A549 (cell line): Measurements from ENCODE around the gene CELF3. TPM values are rescaled to one million over a fixed set of nuclear protein-coding genes. Genes with fewer than 3 reads are reported as not detected.

Source experiments
- ATAC-seq, 2 experiments: fragments of 200-7000 bp in 1 of 2; fragments of >200 bp in 1 of 2; cut with Nextera tagmentation in 1 of 2; cut with Tn5 transposase in 1 of 2; 3 replicates each; pipeline versions ENCODE4 v1.8.0 to v1.9.1; 2018 to 2020; ENCODE audit warnings: mild to moderate bottlenecking in 1 of 2, moderate library complexity in 1 of 2
- CTCF ChIA-PET: fragments of 300-600 bp; sonication (Branson Sonifier 250); formaldehyde crosslinking; extraction: SDS; loops from one replicate; lab custom pipeline; 2021; ENCODE audit warnings: antibody characterized with exemption, inconsistent platforms; lab: Yijun Ruan, JAX
- POLR2A ChIA-PET: fragments of 350-600 bp; formaldehyde crosslinking; extraction: SDS; loops from one replicate; lab custom pipeline; 2021; ENCODE audit warnings: antibody characterized with exemption, inconsistent platforms; lab: Yijun Ruan, JAX
- DNase-seq, 2 experiments: peaks; one replicate each; pipeline versions ENCODE4 v3.0.0 to v3.0.0-alpha.2; 2011 to 2016; ENCODE audit warnings: low read depth in 1 of 2, low spot score in 1 of 2
- FAIRE-seq: peaks from 2 replicates; lab custom pipeline; 2011; peaks lifted over from hg19 to GRCh38; lab: Jason Lieb, UNC
- H3K27ac ChIP-seq, 2 experiments: fragments of >200 bp; sonication (Bioruptor Twin); formaldehyde crosslinking; 3 replicates each; pipeline ENCODE4 v1.5.1; 2016 to 2017
- H3K4me1 ChIP-seq: fragments of >200 bp; sonication (Bioruptor Twin); formaldehyde crosslinking; 3 replicates; pipeline ENCODE4 v1.6.1; 2016
- H3K4me2 ChIP-seq: fragments of >200 bp; sonication (Bioruptor Twin); formaldehyde crosslinking; 3 replicates; pipeline ENCODE4 v1.6.1; 2016
- H3K4me3 ChIP-seq: fragments of >200 bp; sonication (Bioruptor Twin); formaldehyde crosslinking; 3 replicates; pipeline ENCODE4 v1.5.1; 2016
- H3K9me3 ChIP-seq: fragments of >200 bp; sonication (Bioruptor Twin); formaldehyde crosslinking; 3 replicates; pipeline ENCODE4 v1.6.1; 2016
- CEBPB ChIP-seq, 2 experiments: fragments of >200 bp in 1 of 2; sonication (Bioruptor Twin) in 1 of 2; formaldehyde crosslinking in 1 of 2; IDR thresholded peaks; 2 replicates each; pipeline ENCODE4 v1.6.1; 2012 to 2016
- CHD2 ChIP-seq: fragments of 150-350 bp; IDR thresholded peaks from 2 replicates; pipeline ENCODE4 v1.6.1; 2014; ENCODE audit warnings: low read length; ENCODE audit not compliant: partially characterized antibody
- CTCF ChIP-seq: fragments of >200 bp; sonication (Bioruptor Twin); formaldehyde crosslinking; IDR thresholded peaks from 3 replicates; pipeline ENCODE4 v1.5.1; 2016
- EHF ChIP-seq: fragments of 250-450 bp; sonication (Bioruptor Pico); IDR thresholded peaks from 2 replicates; pipeline ENCODE4 v1.5.0; 2020; ENCODE audit warnings: mild to moderate bottlenecking
- EHMT2 ChIP-seq: fragments of 200-600 bp; sonication (generic); IDR thresholded peaks from 2 replicates; pipeline ENCODE4 v1.6.1; 2016; ENCODE audit warnings: antibody characterized with exemption, low read depth, mild to moderate bottlenecking, moderate library complexity
- ELK1 ChIP-seq: fragments of 150-350 bp; IDR thresholded peaks from 2 replicates; pipeline ENCODE4 v1.6.1; 2014; ENCODE audit warnings: low read depth, mild to moderate bottlenecking, low read length
- ESRRA ChIP-seq: fragments of 150-350 bp; IDR thresholded peaks from 2 replicates; pipeline ENCODE4 v1.6.1; 2014; ENCODE audit warnings: mild to moderate bottlenecking, low read length, borderline replicate concordance
- FOXS1 ChIP-seq: fragments of 250-450 bp; sonication (Bioruptor Pico); IDR thresholded peaks from 2 replicates; pipeline ENCODE4 v1.5.0; 2020; ENCODE audit warnings: mild to moderate bottlenecking, moderate library complexity
- HDAC2 ChIP-seq: fragments of 200-600 bp; sonication (generic); IDR thresholded peaks from 2 replicates; pipeline ENCODE4 v1.6.1; 2016
- HOXB13 ChIP-seq: fragments of 250-450 bp; sonication (Bioruptor Pico); IDR thresholded peaks from 2 replicates; pipeline ENCODE4 v1.5.0; 2020; ENCODE audit warnings: low read depth, mild to moderate bottlenecking, moderate library complexity
- JUNB ChIP-seq: fragments of >200 bp; sonication (Bioruptor Twin); formaldehyde crosslinking; IDR thresholded peaks from 2 replicates; pipeline ENCODE4 v1.6.1; 2016
- KDM5A ChIP-seq: fragments of 200-600 bp; sonication (generic); IDR thresholded peaks from 2 replicates; pipeline ENCODE4 v1.6.1; 2016; ENCODE audit warnings: antibody characterized with exemption, mild to moderate bottlenecking
- MAFK ChIP-seq: fragments of 450-650 bp; IDR thresholded peaks from 2 replicates; pipeline ENCODE4 v1.6.1; 2014; ENCODE audit not compliant: partially characterized antibody
- MAX ChIP-seq: IDR thresholded peaks from 2 replicates; pipeline ENCODE4 v1.6.1; 2012
- MAZ ChIP-seq: fragments of 150-350 bp; IDR thresholded peaks from 2 replicates; pipeline ENCODE4 v1.6.1; 2014; ENCODE audit warnings: antibody characterized with exemption, low read depth, low read length, borderline replicate concordance
- MYC ChIP-seq: IDR thresholded peaks from 2 replicates; pipeline ENCODE4 v1.6.1; 2012; ENCODE audit warnings: mild to moderate bottlenecking, inconsistent platforms, low read length, improper control_type of control experiment, borderline replicate concordance
- NPAS2 ChIP-seq: fragments of 250-450 bp; sonication (Bioruptor Pico); IDR thresholded peaks from 2 replicates; pipeline ENCODE4 v1.8.0; 2022; ENCODE audit warnings: mild to moderate bottlenecking, moderate library complexity, borderline replicate concordance
- POLR2AphosphoS2 ChIP-seq: conservative IDR thresholded peaks from 2 replicates; pipeline ENCODE4 v1.6.1; 2012; ENCODE audit warnings: low read length, improper control_type of control experiment, inconsistent platforms
- RARB ChIP-seq: fragments of 250-450 bp; sonication (Bioruptor Pico); IDR thresholded peaks from 2 replicates; pipeline ENCODE4 v1.8.0; 2021; ENCODE audit warnings: mild to moderate bottlenecking, moderate library complexity
- REST ChIP-seq: fragments of 200-600 bp; sonication (generic); IDR thresholded peaks from 2 replicates; pipeline ENCODE4 v1.6.1; 2016; ENCODE audit warnings: antibody characterized with exemption, mild to moderate bottlenecking, moderate library complexity
- RFX5 ChIP-seq: fragments of 450-650 bp; IDR thresholded peaks from 2 replicates; pipeline ENCODE4 v1.7.1; 2014; ENCODE audit warnings: antibody characterized with exemption, mild to moderate bottlenecking, moderate library complexity
- WGBS: methylation state at CpG from one replicate; pipeline ENCODE4 v1.1.6; 2017; ENCODE audit errors: missing lambda C conversion rate; 5-methylcytosine and 5-hydroxymethylcytosine counted together
- polyA plus RNA-seq, 4 experiments: library from polyadenylated mRNA; depleted of rRNA in 3 of 4; stranded (reverse); fragments of >200 nt; fragmentation: RNase III in 1 of 4; extraction: RNeasy Plus Mini Kit Qiagen cat#74134 plus additional on column Dnase treatment in 1 of 4; gene quantifications; 2 replicates in 3 of 4; 3 replicates in 1 of 4; pipeline ENCODE4 v1.2.3, GENCODE V29; 2011 to 2017

Gene CELF3
- polyA plus RNA-seq, 2 of the 4 experiments (the other 2 are of a cell fraction), result not detected

- ATAC-seq, result no peak
- H3K9me3 ChIP-seq, result no peaks in the 10 kb centered on the region
- H3K4me3 ChIP-seq, result no peak overlapping the region
- ChIA-PET POLR2A (no interaction called here), CTCF (interaction anchor here (1.3 to 6.2 kb wide), 4 partner anchors 14 to 187 kb away, joined by 3 to 42 read pairs (median 8); no protein-coding TSS in a partner anchor)
- TF ChIP-seq HOXB13, result no peak
- no peak for TF ChIP-seq RFX5
- TF ChIP-seq EHMT2, result no peak
- no peak for TF ChIP-seq MAFK
- no peak for TF ChIP-seq MAZ
- TF ChIP-seq, all 56 proteins: peak for 0
- no peak overlapping the region for H3K4me2 ChIP-seq
- DNase-seq, result no peak
- WGBS, result 39% methylated on average over 1 of the region's 1 CpG
- peaks cover 23% of the 10 kb centered on the region; the same call in 2 of the 3 replicates for H3K4me1 ChIP-seq
- no peak for FAIRE-seq
- no peak overlapping the region for H3K27ac ChIP-seq
These were observed 3.5 kb upstream of the CELF3 start for GRCh38 chr1:151720125-151720524.

- peaks cover 23% of the 10 kb centered on the region; the same call in 2 of the 3 replicates for H3K4me1 ChIP-seq
- ATAC-seq (no peak), DNase-seq (no peak), FAIRE-seq (no peak)
- ChIA-PET POLR2A (interaction anchor here (0.6 kb wide), 1 partner anchor 196 kb away, joined by 4 read pairs; no protein-coding TSS in a partner anchor), CTCF (interaction anchor here (0.9 to 1.9 kb wide), 2 partner anchors 16 to 26 kb away, joined by 3 to 10 read pairs; no protein-coding TSS in a partner anchor)
- H3K4me3 ChIP-seq, result no peak overlapping the region
- no peak overlapping the region for H3K27ac ChIP-seq
- WGBS, result 69% methylated on average over 4 of the region's 4 CpGs
- no peak overlapping the region for H3K4me2 ChIP-seq
- no peaks in the 10 kb centered on the region for H3K9me3 ChIP-seq
- TF ChIP-seq FOXS1 (CRISPR knock-in tag) (no peak), REST (no peak), RARB (CRISPR knock-in tag) (no peak), CHD2 (no peak), CEBPB (IDR thresholded peaks at IDR 0.05) (no peak), KDM5A (no peak), EHF (CRISPR knock-in tag) (no peak), ELK1 (no peak), POLR2AphosphoS2 (no peak), MYC (no peak), CTCF (no peak), HDAC2 (no peak), MAX (no peak), ESRRA (no peak), JUNB (no peak), NPAS2 (CRISPR knock-in tag) (no peak), RFX5 (no peak)
These were observed 2.1 kb upstream of the CELF3 start for GRCh38 chr1:151718666-151719065.
